ENCODE measurements around the gene CTNNA2. TPM values are rescaled to one million over a fixed set of nuclear protein-coding genes. Genes with fewer than 3 reads are reported as not detected.

The CTNNA2 gene
- total and polyA plus RNA-seq, 2 of the 8 experiments (the other 6 are each of a cell fraction or from before 2014, with no cell fraction given) = 3.9 to 9.0 TPM

DNA sequence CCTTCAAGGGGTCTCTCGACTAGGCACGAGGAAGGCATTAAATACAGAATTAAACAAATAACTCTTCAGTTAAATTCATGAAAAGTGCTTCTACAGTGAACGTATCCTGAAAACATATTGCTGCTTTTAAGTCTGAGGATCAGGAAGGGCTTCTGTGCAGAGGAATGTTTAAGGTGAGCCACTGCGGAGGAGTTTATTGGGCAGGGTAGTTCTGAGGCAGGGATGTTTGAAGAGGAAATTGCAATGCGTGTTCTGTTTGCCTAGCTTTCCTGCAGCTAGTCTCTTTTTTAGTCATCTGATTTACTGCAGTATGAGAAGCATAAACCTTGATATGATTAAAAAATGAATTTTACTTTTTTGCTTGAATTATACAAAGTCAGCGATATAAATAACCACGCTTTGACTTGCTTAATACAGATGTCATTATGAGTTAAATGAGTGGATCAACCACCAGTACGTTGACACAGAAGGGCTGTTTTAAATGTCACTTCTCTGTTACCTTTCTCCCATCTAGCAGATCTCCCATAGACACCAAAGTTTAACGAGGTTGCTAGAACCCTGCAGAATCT is 98.7 kb downstream of the CTNNA2 start (continued):
- no peak for TF ChIP-seq SAP30 (IDR thresholded peaks at IDR 0.05; ENCODE audit: insufficient read depth, insufficient replicate concordance, low read length)
- no peak for TF ChIP-seq FOSL1 (IDR thresholded peaks at IDR 0.05; ENCODE audit: insufficient read depth, low read depth, low read length)
- no peak for TF ChIP-seq KDM1A (IDR thresholded peaks at IDR 0.05; ENCODE audit: borderline replicate concordance, low read length)
- no peak for TF ChIP-seq HDAC2 (IDR thresholded peaks at IDR 0.05; ENCODE audit: borderline replicate concordance in 1 of 2, low read depth in 2 of 2, low read length in 2 of 2)
- TF ChIP-seq POLR2AphosphoS5 (IDR thresholded peaks at IDR 0.05; ENCODE audit: low read depth, low read length) = no peak

All from H1 (cell line).